CD4-positive, CD25-positive, alpha-beta regulatory T cell (primary cell): ENCODE data around the gene NTF3. TPM values are rescaled to one million over a fixed set of nuclear protein-coding genes. Genes with fewer than 3 reads are reported as not detected.
A peak's percentile ranks its signal among the peaks of the same experiment; 100 is the strongest.

Source experiments
- ATAC-seq, 2 donors: fragments of 150-1000 bp; cut with Tn5 transposase; one replicate each; pipeline ENCODE4 v1.10.0; 2021; ENCODE audit warnings: low read depth in 2 of 2, moderate number of reproducible peaks in 2 of 2, moderate library complexity in 1 of 2
- DNase-seq, 3 donors: peaks; one replicate each; pipeline versions ENCODE4 v3.0.0 to v3.0.0-alpha.2; 2012 to 2022; ENCODE audit warnings: mixed read lengths in 1 of 3
- H3K27ac ChIP-seq: one replicate; pipeline ENCODE4 v1.7.0; 2013; ENCODE audit warnings: mild to moderate bottlenecking, low read length; ENCODE audit not compliant: insufficient read depth, poor library complexity, severe bottlenecking
- H3K27me3 ChIP-seq: one replicate; pipeline ENCODE4 v1.7.0; 2013; ENCODE audit warnings: low read length; ENCODE audit not compliant: control insufficient read depth, insufficient read depth
- H3K36me3 ChIP-seq: one replicate; pipeline ENCODE4 v1.7.0; 2013; ENCODE audit warnings: mild to moderate bottlenecking, low read length, moderate library complexity; ENCODE audit not compliant: control insufficient read depth, insufficient read depth
- H3K4me1 ChIP-seq: 2 replicates; pipeline ENCODE4 v1.7.0; 2013; ENCODE audit warnings: mild to moderate bottlenecking, low read length; ENCODE audit not compliant: insufficient read depth, control insufficient read depth, poor library complexity, severe bottlenecking
- H3K4me3 ChIP-seq: one replicate; pipeline ENCODE4 v1.7.0; 2013; ENCODE audit warnings: low read depth, mild to moderate bottlenecking, low read length, moderate library complexity
- H3K9me3 ChIP-seq, 2 experiments: 1 replicate in 1 of 2; 2 replicates in 1 of 2; pipeline ENCODE4 v1.7.0; 2013; ENCODE audit warnings: low read length in 2 of 2, mild to moderate bottlenecking in 1 of 2, moderate library complexity in 1 of 2; ENCODE audit not compliant: control insufficient read depth in 2 of 2
- H3K27ac Mint-ChIP-seq, 3 donors: one replicate each; pipeline ENCODE4 v1.8.0; 2020 to 2022; ENCODE audit warnings: mild to moderate bottlenecking in 3 of 3, mixed read lengths in 3 of 3, moderate library complexity in 2 of 3
- H3K27me3 Mint-ChIP-seq: one replicate; pipeline ENCODE4 v1.8.0; 2022; ENCODE audit warnings: mild to moderate bottlenecking, mixed read lengths
- H3K36me3 Mint-ChIP-seq: one replicate; pipeline ENCODE4 v1.8.0; 2020; ENCODE audit warnings: mixed read lengths
- H3K4me1 Mint-ChIP-seq, 4 donors: one replicate each; pipeline ENCODE4 v1.8.0; 2020 to 2022; ENCODE audit warnings: mixed read lengths in 4 of 4, mild to moderate bottlenecking in 1 of 4
- H3K4me3 Mint-ChIP-seq, 4 donors: one replicate each; pipeline ENCODE4 v1.8.0; 2020 to 2022; ENCODE audit warnings: mild to moderate bottlenecking in 4 of 4, mixed read lengths in 4 of 4, moderate library complexity in 3 of 4
- H3K9me3 Mint-ChIP-seq, 7 donors: one replicate each; pipeline ENCODE4 v1.8.0; 2020 to 2022; ENCODE audit warnings: mixed read lengths in 7 of 7, mild to moderate bottlenecking in 3 of 7, moderate library complexity in 2 of 7
- polyA plus RNA-seq, 4 donors: library from polyadenylated mRNA; unstranded; fragments of 300-500 nt; fragmentation: Illumina TruSeq; gene quantifications; one replicate each; pipeline ENCODE4 v1.2.3, GENCODE V29; 2021
- total RNA-seq: library from RNA; stranded (reverse); gene quantifications from one replicate; pipeline ENCODE4 v1.2.3, GENCODE V29; 2022

Gene NTF3
- total and polyA plus RNA-seq, 5 donors from 2014 or later: not detected

DNA sequence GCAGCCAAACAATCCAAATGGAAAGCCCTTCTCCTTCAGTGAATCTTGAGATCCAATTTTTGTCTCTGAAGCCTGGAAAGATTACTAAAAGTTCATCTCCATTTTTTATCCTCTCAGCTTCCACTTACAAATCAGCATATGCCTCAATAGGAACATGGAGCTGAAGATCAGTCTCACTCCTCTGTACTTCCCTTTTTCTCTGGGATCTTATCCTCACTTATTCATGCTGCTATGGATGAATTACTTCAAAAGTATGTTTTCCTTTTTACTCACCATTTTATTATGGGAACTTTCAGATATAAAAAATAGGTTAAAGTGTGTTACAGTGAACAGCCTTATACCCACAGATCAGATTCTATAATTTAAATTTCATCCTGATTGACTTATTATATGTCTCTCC lies 14.4 kb upstream of the NTF3 start:
- Histone ChIP-seq H3K27me3 (peaks cover 3% of the 10 kb centered on the region), H3K27ac (no peak overlapping the region), H3K9me3 (no peaks in the 10 kb centered on the region), H3K4me3 (no peak overlapping the region), H3K36me3 (no peaks in the 10 kb centered on the region), H3K4me1 (no peaks in the 10 kb centered on the region)
- H3K36me3 Mint-ChIP-seq: no peaks in the 10 kb centered on the region
- H3K27ac Mint-ChIP-seq: no peak overlapping the region
- no peak for ATAC-seq
- H3K4me1 Mint-ChIP-seq: no peaks in the 10 kb centered on the region
- peaks cover 11% of the 10 kb centered on the region for H3K27me3 Mint-ChIP-seq
- H3K4me3 Mint-ChIP-seq: no peak overlapping the region
- DNase-seq: no peak
- H3K9me3 Mint-ChIP-seq: peaks cover 0 to 6% (median 2%) of the 10 kb centered on the region in 7 donors

GRCh38 chr12:5428332-5429221 lies 3.3 kb upstream of the NTF3 start:
- H3K4me3 Mint-ChIP-seq: no peak overlapping the region
- no peaks in the 10 kb centered on the region for H3K4me1 ChIP-seq

DNA sequence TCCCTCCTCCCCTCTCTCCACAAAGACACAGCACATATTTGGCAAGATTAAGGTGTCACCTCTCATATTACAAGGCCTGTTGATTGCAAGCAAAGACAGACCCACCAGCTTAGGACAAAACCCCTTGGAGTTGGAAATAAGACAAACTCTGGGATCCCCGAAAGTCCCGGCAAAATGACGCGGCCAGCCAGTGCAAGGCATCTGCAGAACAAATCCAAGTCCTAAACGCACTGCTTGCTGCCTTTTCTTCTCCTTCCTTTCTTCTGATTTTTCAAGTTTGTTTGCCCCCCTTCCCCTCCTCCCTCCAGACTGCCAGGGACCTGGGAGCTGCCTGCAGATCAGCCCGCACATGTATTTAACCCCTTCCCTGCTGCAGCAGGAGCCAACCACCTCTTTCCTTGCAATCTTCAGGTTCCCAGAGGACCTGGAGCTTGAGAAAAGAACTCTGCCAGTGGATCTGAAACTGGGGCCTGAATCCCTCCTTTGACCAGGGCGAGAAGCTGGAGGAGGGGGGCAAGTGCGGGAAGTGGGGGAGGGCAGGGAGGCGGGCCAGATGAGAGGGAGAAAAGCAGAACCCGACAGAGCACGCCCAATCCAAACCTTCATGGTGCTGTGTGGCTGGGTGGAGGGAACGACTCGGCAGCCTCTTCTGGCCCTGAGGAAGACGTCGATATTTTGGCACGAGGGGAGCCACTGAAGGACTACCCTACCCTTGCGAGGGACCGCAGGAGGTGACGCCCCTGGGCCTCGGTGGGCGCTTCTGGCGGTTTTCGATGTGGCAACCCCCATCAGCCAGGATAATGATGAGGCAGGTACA lies 2.0 kb upstream of the NTF3 start:
- Histone ChIP-seq H3K36me3 (no peaks in the 10 kb centered on the region), H3K4me3 (no peak overlapping the region), H3K27me3 (peaks cover 19% of the 10 kb centered on the region), H3K4me1 (no peaks in the 10 kb centered on the region), H3K9me3 (no peaks in the 10 kb centered on the region), H3K27ac (no peak overlapping the region)
- no peak for DNase-seq
- no peaks in the 10 kb centered on the region for H3K9me3 Mint-ChIP-seq
- no peak overlapping the region for H3K27ac Mint-ChIP-seq
- H3K36me3 Mint-ChIP-seq: no peaks in the 10 kb centered on the region
- ATAC-seq: no peak
- H3K27me3 Mint-ChIP-seq: peaks cover 48% of the 10 kb centered on the region
- peaks cover 0 to 13% (median 3%) of the 10 kb centered on the region in 4 donors for H3K4me1 Mint-ChIP-seq
- H3K4me3 Mint-ChIP-seq: no peak overlapping the region

More at GRCh38 chr12:5428332-5429221, 3.3 kb upstream of the NTF3 start:
- Mint-ChIP-seq H3K4me1 (peaks cover 0 to 13% (median 3%) of the 10 kb centered on the region in 4 donors), H3K27ac (no peak overlapping the region), H3K36me3 (no peaks in the 10 kb centered on the region), H3K27me3 (peaks cover 48% of the 10 kb centered on the region), H3K9me3 (no peaks in the 10 kb centered on the region)
- no peak for DNase-seq
- no peaks in the 10 kb centered on the region for H3K36me3 ChIP-seq
- peaks cover 10% of the 10 kb centered on the region for H3K27me3 ChIP-seq
- ATAC-seq: no peak
- H3K9me3 ChIP-seq: no peaks in the 10 kb centered on the region
- H3K4me3 ChIP-seq: no peak overlapping the region
- H3K27ac ChIP-seq: no peak overlapping the region

DNA sequence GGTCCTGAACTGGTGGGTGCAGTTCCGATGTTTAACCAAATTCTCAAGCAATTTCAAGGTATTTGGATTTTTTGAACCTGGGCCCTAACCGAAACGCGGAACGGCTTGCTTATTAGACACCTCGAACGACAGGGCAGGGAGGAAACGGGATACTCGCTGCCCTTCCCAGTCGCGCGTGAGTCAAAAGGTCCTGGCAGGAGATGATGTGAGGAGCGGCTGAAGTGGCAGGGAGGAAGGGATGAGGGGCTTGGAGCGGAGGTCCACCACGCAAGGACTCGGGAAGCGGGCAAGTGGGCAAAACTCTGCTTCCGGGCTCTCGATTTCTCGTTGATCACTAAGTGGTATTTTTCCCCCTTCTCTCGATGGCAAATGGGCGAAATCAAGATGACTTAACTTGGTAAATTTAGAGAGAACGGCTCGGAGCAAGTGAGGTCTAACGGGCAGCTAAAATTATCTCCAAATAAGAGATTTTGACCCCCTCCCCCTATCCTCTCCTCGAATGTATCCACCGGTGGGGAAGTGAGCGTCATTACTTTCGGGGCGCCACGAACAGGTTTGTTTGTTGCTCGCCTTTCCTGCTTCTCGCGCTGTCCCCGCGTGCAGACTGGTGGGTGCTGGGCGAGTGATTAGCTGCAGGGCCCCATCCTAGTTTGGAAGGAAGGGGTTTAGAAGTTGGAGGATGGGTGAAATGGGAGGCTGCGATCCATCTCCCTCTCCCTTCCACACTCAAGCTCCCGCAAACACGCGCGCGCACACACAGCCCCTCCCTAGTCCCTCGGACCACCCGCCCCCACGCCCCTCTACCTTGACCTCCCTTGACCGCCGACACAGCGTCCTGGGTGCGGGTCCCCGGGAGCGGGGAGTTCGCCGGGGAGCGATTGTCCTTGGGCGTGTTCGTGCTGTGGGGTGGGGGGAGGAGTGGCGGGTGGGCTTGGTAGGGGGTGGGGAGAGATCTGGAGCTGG lies 986 bp upstream of the NTF3 start:
- Histone ChIP-seq H3K36me3 (no peaks in the 10 kb centered on the region), H3K27ac (no peak overlapping the region), H3K4me1 (no peaks in the 10 kb centered on the region), H3K9me3 (no peaks in the 10 kb centered on the region), H3K4me3 (no peak overlapping the region), H3K27me3 (peaks cover 21% of the 10 kb centered on the region)
- Mint-ChIP-seq H3K4me1 (peaks cover 0 to 13% (median 3%) of the 10 kb centered on the region in 4 donors), H3K36me3 (no peaks in the 10 kb centered on the region), H3K9me3 (no peaks in the 10 kb centered on the region), H3K4me3 (peak overlapping the region in 1 of 4 donors; percentile 53), H3K27me3 (peaks cover 48% of the 10 kb centered on the region), H3K27ac (peak overlapping the region in 1 of 3 donors; percentile 70)
- DNase-seq (no peak), ATAC-seq (no peak)

DNA sequence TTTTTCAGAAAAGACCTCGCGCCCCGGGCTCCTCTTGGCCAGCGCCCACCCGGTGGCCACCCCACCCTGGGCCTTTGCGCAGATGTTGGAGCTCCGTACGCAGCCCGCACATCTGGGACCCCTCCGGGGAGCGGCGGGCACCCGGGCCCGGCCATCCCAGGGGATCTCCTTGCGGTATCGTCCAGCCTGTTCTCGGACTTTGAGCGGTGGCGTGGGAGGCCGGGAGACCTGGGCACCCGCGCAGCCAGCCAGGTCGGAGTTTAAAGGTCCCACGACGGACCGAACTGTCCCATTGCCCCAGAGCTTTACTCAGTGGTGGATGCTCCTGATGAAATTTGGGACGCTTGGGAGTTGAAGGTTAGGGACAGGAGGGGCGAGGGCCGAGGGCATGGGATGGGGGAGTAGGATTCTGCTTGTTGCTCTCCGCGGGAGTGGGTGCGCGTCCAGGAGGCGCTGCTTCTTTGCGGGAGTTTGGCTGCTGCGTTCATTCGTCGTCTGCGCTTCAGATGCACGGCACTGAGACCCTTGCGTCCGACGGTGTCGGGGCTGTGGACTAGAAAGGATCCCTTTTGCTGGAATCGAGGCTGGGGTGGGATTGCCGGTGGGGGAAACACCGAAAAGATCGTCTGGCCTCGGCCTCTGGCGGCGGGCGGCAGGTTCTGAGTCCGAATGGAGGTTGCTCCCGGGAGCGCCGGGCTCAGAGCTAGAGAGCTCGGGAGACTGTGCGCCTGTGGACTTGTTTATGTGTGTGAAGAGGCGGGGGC lies 1.4 kb downstream of the NTF3 start:
- ATAC-seq (no peak), DNase-seq (no peak)
- Mint-ChIP-seq H3K4me3 (peak overlapping the region in 1 of 4 donors; percentile 57), H3K27ac (no peak overlapping the region), H3K27me3 (peaks cover 40% of the 10 kb centered on the region), H3K36me3 (no peaks in the 10 kb centered on the region), H3K4me1 (peaks cover 0 to 13% (median 3%) of the 10 kb centered on the region in 4 donors), H3K9me3 (peaks cover 0 to 4% (median 0%) of the 10 kb centered on the region in 7 donors)
- Histone ChIP-seq H3K9me3 (no peaks in the 10 kb centered on the region), H3K27ac (no peak overlapping the region), H3K27me3 (peaks cover 19% of the 10 kb centered on the region), H3K4me3 (no peak overlapping the region), H3K4me1 (no peaks in the 10 kb centered on the region), H3K36me3 (no peaks in the 10 kb centered on the region)

DNA sequence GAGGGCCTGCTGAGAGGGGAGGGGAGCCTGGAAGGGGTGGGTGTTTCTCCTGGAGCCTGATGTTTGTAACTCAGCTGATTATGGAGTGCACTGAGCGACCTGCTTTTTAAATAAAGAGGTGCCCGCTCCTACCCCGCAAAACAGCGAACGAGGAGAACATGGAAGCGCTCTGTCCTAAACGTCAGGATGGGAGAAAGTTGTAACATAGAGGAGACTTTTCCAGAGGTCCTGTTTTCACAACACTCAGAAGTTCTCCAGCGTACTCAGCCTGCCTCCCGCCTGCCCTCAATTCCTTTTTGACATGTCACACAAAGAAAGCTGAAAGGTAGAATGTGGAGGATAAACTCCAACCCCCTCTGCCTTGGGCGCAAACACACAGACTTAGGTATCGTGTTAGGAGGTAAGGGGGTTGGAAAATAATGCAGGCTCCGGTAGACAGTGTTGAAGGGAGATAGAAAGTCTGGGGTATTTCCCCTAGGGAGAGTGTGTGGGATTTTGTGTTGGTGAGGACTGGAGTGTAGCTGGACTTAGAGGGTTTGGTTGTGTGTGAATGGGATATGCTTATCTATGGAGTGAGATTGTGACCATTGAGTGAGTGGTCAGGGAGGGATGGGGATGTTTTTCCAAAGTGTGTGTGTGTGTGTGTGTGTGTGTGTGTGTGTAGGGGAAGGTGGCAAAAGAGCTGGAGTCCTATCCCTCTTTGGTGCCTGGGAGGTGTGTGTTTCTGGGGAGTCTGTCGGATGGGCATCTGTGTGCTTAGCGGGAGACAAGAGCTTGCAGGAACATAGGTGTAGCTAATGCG lies 2.1 kb downstream of the NTF3 start:
- Histone ChIP-seq H3K27me3 (peaks cover 16% of the 10 kb centered on the region), H3K4me1 (no peaks in the 10 kb centered on the region), H3K4me3 (no peak overlapping the region), H3K27ac (no peak overlapping the region), H3K9me3 (no peaks in the 10 kb centered on the region), H3K36me3 (no peaks in the 10 kb centered on the region)
- H3K27me3 Mint-ChIP-seq: peaks cover 36% of the 10 kb centered on the region
- ATAC-seq: no peak
- no peak overlapping the region for H3K27ac Mint-ChIP-seq
- no peak for DNase-seq
- H3K4me1 Mint-ChIP-seq: peaks cover 0 to 13% (median 3%) of the 10 kb centered on the region in 4 donors
- H3K9me3 Mint-ChIP-seq: peaks cover 0 to 4% (median 0%) of the 10 kb centered on the region in 7 donors
- no peaks in the 10 kb centered on the region for H3K36me3 Mint-ChIP-seq
- no peak overlapping the region for H3K4me3 Mint-ChIP-seq
